ENCODE measurements around the gene PRUNE2.

PRUNE2 gene

GRCh38 chr9:76697081-76697480, 208.8 kb downstream of the PRUNE2 start:
- no peak for TF ChIP-seq CTCF (IDR thresholded peaks at IDR 0.05; ENCODE audit: low read depth, low read length)
- no peak for DNase-seq (ENCODE audit: low read depth in 2 of 2)
- no peak overlapping the region for H3K4me3 ChIP-seq (replicated peaks in 1 of 2; ENCODE audit: low read depth in 2 of 2, low read length in 2 of 2)

GRCh38 chr9:76693912-76694311, 212.0 kb downstream of the PRUNE2 start:
- no peak overlapping the region for H3K4me3 ChIP-seq (replicated peaks in 1 of 2; ENCODE audit: low read depth in 2 of 2, low read length in 2 of 2)
- TF ChIP-seq CTCF (IDR thresholded peaks at IDR 0.05; ENCODE audit: low read depth, low read length): no peak
- DNase-seq (ENCODE audit: low read depth in 2 of 2): no peak

- TF ChIP-seq CTCF (IDR thresholded peaks at IDR 0.05; ENCODE audit: low read depth, low read length): no peak
- H3K4me3 ChIP-seq (replicated peaks in 1 of 2; ENCODE audit: low read depth in 2 of 2, low read length in 2 of 2): no peak overlapping the region
Observed at GRCh38 chr9:76692458-76693129, 213.3 kb downstream of the PRUNE2 start.

GRCh38 chr9:76691517-76692313, 214.2 kb downstream of the PRUNE2 start:
- DNase-seq (ENCODE audit: low read depth in 2 of 2): peak in 1 of 2 donors; percentile 30
- H3K4me3 ChIP-seq (replicated peaks in 1 of 2; ENCODE audit: low read depth in 2 of 2, low read length in 2 of 2): peak overlapping the region; percentile 29 to 41

More at GRCh38 chr9:76692458-76693129, 213.3 kb downstream of the PRUNE2 start:
- no peak for DNase-seq (ENCODE audit: low read depth in 2 of 2)

GRCh38 chr9:76690973-76691370, 214.9 kb downstream of the PRUNE2 start:
- no peak for TF ChIP-seq CTCF (IDR thresholded peaks at IDR 0.05; ENCODE audit: low read depth, low read length)
- H3K4me3 ChIP-seq (replicated peaks in 1 of 2; ENCODE audit: low read depth in 2 of 2, low read length in 2 of 2): no peak overlapping the region
- no peak for DNase-seq (ENCODE audit: low read depth in 2 of 2)

More at GRCh38 chr9:76691517-76692313, 214.2 kb downstream of the PRUNE2 start:
- no peak for TF ChIP-seq CTCF (IDR thresholded peaks at IDR 0.05; ENCODE audit: low read depth, low read length)

- DNase-seq (ENCODE audit: low read depth in 2 of 2): no peak
- H3K4me3 ChIP-seq (replicated peaks in 1 of 2; ENCODE audit: low read depth in 2 of 2, low read length in 2 of 2): no peak overlapping the region
- no peak for TF ChIP-seq CTCF (IDR thresholded peaks at IDR 0.05; ENCODE audit: low read depth, low read length)
Observed at GRCh38 chr9:76690246-76690972, 215.5 kb downstream of the PRUNE2 start.

All from cardiac fibroblast (primary cell).